HS-5 (cell line): Measurements from ENCODE around the gene MARCHF2.
"Not testable (repeated sequence)": the region's sequence is repeated elsewhere in the genome, so short reads cannot be mapped to it uniquely, and the experiment has no call there.

Source experiments
- DNase-seq: peaks from one replicate; pipeline ENCODE4 v3.0.0-alpha.2; 2012; ENCODE audit warnings: low read depth

Gene MARCHF2

GRCh38 chr19:8410718-8411117 lies 2.4 kb upstream of the MARCHF2 start:
- DNase-seq = not testable (repeated sequence)

- no peak for DNase-seq
Measured at GRCh38 chr19:8413629-8413995, 507 bp downstream of the MARCHF2 start.

GRCh38 chr19:8416796-8417195 lies 3.7 kb downstream of the MARCHF2 start:
- DNase-seq = no peak

GRCh38 chr19:8421484-8422461 lies 8.7 kb downstream of the MARCHF2 start:
- DNase-seq = no peak

GRCh38 chr19:8423817-8424223 lies 10.7 kb downstream of the MARCHF2 start:
- peak; percentile 92 for DNase-seq

- not testable (repeated sequence) for DNase-seq
Measured at GRCh38 chr19:8425331-8425730, 12.2 kb downstream of the MARCHF2 start.

GRCh38 chr19:8426283-8426682 lies 13.2 kb downstream of the MARCHF2 start:
- no peak for DNase-seq

GRCh38 chr19:8429044-8429443 lies 15.9 kb downstream of the MARCHF2 start:
- no peak for DNase-seq

- no peak for DNase-seq
Measured at GRCh38 chr19:8429826-8430225, 16.7 kb downstream of the MARCHF2 start.

GRCh38 chr19:8430650-8431049 lies 17.5 kb downstream of the MARCHF2 start:
- DNase-seq = no peak

- DNase-seq = no peak
Measured at GRCh38 chr19:8438236-8438635, 25.1 kb downstream of the MARCHF2 start.

GRCh38 chr19:8441725-8442544 lies 28.8 kb downstream of the MARCHF2 start:
- no peak for DNase-seq

- not testable (repeated sequence) for DNase-seq
Measured at GRCh38 chr19:8444140-8444676, 31.1 kb downstream of the MARCHF2 start.

GRCh38 chr19:8444677-8445487 lies 31.8 kb downstream of the MARCHF2 start, which contains the start of gene HNRNPM:
Gene HNRNPM, plus strand, starts transcription at chr19:8444975. Its CDS starts 24 bp downstream, at chr19:8444999.
- peak; percentile 79 for DNase-seq

- DNase-seq = no peak
Measured at GRCh38 chr19:8445488-8446001, 32.4 kb downstream of the MARCHF2 start.

GRCh38 chr19:8446061-8446709 lies 33.1 kb downstream of the MARCHF2 start:
- DNase-seq = no peak

GRCh38 chr19:8449830-8450229 lies 36.7 kb downstream of the MARCHF2 start:
- DNase-seq = no peak

- no peak for DNase-seq
Measured at GRCh38 chr19:8451377-8451776, 38.3 kb downstream of the MARCHF2 start.

GRCh38 chr19:8451885-8452284 lies 38.8 kb downstream of the MARCHF2 start:
- peak; percentile 56 for DNase-seq

GRCh38 chr19:8452446-8453123 lies 39.5 kb downstream of the MARCHF2 start:
- DNase-seq = no peak
